Measurements from ENCODE around the gene DNAAF8.

DNA sequence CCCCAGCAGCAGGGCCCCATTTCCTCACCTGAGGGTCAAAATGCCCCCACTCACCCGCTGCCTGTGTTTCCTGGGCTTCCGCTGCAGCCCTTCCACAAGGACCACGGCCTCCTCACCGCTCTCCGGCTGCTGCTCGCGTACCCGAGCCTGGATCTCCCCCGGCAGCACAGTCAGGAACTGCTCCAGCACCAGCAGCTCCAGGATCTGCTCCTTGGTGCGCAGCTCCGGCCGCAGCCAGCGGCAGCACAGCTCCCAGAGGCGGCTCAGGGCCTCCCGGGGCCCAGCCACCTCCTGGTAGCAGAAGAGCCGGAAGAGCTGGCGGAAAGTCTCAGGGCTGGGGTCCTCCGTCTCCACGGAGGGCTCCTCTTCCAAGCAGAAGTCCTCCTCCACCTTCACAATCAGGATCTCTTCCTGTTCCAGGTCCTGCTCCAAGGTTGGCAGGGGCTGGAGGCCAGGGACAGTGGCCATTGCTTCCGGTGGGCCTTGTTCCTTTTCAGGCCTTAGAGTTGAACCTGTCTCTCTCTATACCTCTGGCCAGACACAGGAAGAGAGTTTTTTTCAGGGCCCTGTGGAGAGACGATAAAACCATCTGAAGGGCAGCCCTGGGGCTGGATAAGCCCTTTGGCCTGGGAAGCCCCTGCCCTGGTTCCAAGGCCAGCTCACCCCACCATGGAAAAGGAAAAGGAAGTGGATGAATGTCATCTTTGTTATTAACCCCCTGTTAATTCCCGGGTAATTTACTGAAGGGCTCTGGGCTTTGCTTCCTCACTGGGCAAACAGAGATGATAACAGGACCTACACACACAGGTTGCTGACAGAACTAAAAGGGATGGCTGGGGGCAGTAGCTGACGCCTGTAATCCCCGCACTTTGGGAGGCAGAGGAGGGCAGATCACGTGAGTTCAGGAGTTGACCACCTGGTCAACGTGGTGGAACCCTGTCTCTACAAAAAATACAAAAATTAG is 31.5 kb downstream of the DNAAF8 start:
- TF ChIP-seq CTCF (IDR thresholded peaks at IDR 0.05) (no peak), POLR2A (IDR thresholded peaks at IDR 0.05) (no peak)
